Measurements from ENCODE around the gene SIX4. TPM values are rescaled to one million over a fixed set of nuclear protein-coding genes. Genes with fewer than 3 reads are reported as not detected.

SIX4 gene
- total and polyA plus RNA-seq, 10 of the 15 experiments (the other 5 are each of a cell fraction or from before 2014, with no cell fraction given), result 0.04 to 0.26 (median 0.06) TPM; not detected in 5

- WGBS (ENCODE audit: insufficient coverage, insufficient replicate concordance, low lambda C conversion rate, missing lambda C conversion rate), result 89% methylated on average over 1 of the region's 1 CpG
- intact Hi-C loops (cut with micrococcal nuclease; ENCODE audit: unreplicated experiment), result loop anchor here (10.0 kb wide), 1 partner anchor 938 kb away; the partner anchor contains the start of gene HIF1A
Measured at GRCh38 chr14:60756847-60757246, 32.7 kb upstream of the SIX4 start.

GRCh38 chr14:60753264-60754119, 29.3 kb upstream of the SIX4 start:
- H3K4me2 ChIP-seq (ENCODE audit: control insufficient read depth, insufficient read depth), result peak overlapping the region; percentile 84
- ChIA-PET RAD21 (ENCODE audit: unreplicated experiment) (interaction anchor here (0.8 to 3.2 kb wide), 3 partner anchors 20 to 62 kb away, joined by 3 to 8 read pairs (median 3); no protein-coding TSS in a partner anchor), SMC1A (ENCODE audit: uncharacterized antibody, unreplicated experiment) (interaction anchor here (0.9 to 1.8 kb wide), 11 partner anchors 9 to 421 kb away, joined by 3 to 8 read pairs (median 4); partner anchors contain the start of genes MNAT1, SLC38A6 and TRMT5), POLR2A (interaction anchor here (1.0 to 1.3 kb wide), 3 partner anchors 11 to 30 kb away, joined by 3 to 6 read pairs (median 5); partner anchors contain the start of gene MNAT1), CTCF (interaction anchor here (0.6 to 1.0 kb wide), 4 partner anchors 95 to 1179 kb away, joined by 3 read pairs; no protein-coding TSS in a partner anchor)
- H3K9ac ChIP-seq (ENCODE audit: control insufficient read depth, insufficient read depth, low read length), result no peak overlapping the region
- no peaks in the 10 kb centered on the region for H3K27me3 ChIP-seq (replicated peaks in 1 of 2; ENCODE audit: control insufficient read depth in 2 of 2, insufficient read depth in 2 of 2, low read length in 1 of 2)
- FAIRE-seq, result peak; percentile 99
- no peak overlapping the region for H2AFZ ChIP-seq (ENCODE audit: control insufficient read depth, low read depth, low read length)
- H3K4me1 ChIP-seq (ENCODE audit: control insufficient read depth, insufficient read depth, low read length), result peaks cover 20% of the 10 kb centered on the region
- H3K79me2 ChIP-seq (ENCODE audit: control insufficient read depth, insufficient read depth, low read length), result peaks cover 1% of the 10 kb centered on the region
- no TSS peak for BruUV-seq (replicated peaks)
- DNase-seq (ENCODE audit: low read depth, low spot score), result peak; percentile 87
- H3K9me3 ChIP-seq (replicated peaks; ENCODE audit: control insufficient read depth, insufficient read depth, low read length), result no peaks in the 10 kb centered on the region; the same call in 2 of the 3 replicates
- peak overlapping the region; percentile 47 for H3K27ac ChIP-seq (ENCODE audit: control insufficient read depth, insufficient read depth)
- WGBS (ENCODE audit: insufficient coverage, insufficient replicate concordance, low lambda C conversion rate, missing lambda C conversion rate), result 13% methylated on average over 7 of the region's 7 CpGs
- ATAC-seq, result peak; percentile 97
- no peaks in the 10 kb centered on the region for H3K36me3 ChIP-seq (ENCODE audit: control insufficient read depth in 2 of 2, insufficient read depth in 2 of 2, low read length in 1 of 2)
- in situ Hi-C loops (cut with MboI) (no loop called here), intact Hi-C loops (cut with micrococcal nuclease; ENCODE audit: unreplicated experiment) (loop anchor here (10.0 kb wide), 1 partner anchor 941 kb away; the partner anchor contains the start of gene HIF1A)
- H4K20me1 ChIP-seq (ENCODE audit: control insufficient read depth, insufficient read depth), result no peaks in the 10 kb centered on the region
- 0 out of 2 replicates have a peak overlapping the region, but pooled peaks have one; percentile 15 for H3K4me3 ChIP-seq
- no peak for TF ChIP-seq MYC (IDR thresholded peaks at IDR 0.05; ENCODE audit: insufficient read depth, insufficient read length, insufficient replicate concordance, low read length, severe bottlenecking)
- TF ChIP-seq EGR1 (IDR thresholded peaks at IDR 0.05; ENCODE audit: borderline replicate concordance in 1 of 2, low read depth in 2 of 2, low read length in 2 of 2), result no peak
- TF ChIP-seq SKIL (IDR thresholded peaks at IDR 0.05; ENCODE audit: low read depth, poor library complexity, severe bottlenecking), result peak; percentile 93
- TF ChIP-seq MYB (IDR thresholded peaks at IDR 0.05; ENCODE audit: borderline replicate concordance, low read depth, low read length), result peak; percentile 66; the same call in 1 of the 2 replicates
- no peak for TF ChIP-seq ZZZ3 (IDR thresholded peaks at IDR 0.05; ENCODE audit: control insufficient read depth, insufficient read length, low read depth)
- TF ChIP-seq SIN3A (IDR thresholded peaks at IDR 0.05; ENCODE audit: low read depth, low read length), result no peak
- TF ChIP-seq ASH2L (IDR thresholded peaks at IDR 0.05; ENCODE audit: borderline replicate concordance, low read depth), result no peak

More at GRCh38 chr14:60756847-60757246, 32.7 kb upstream of the SIX4 start:
- Histone ChIP-seq H3K4me1 (ENCODE audit: control insufficient read depth, insufficient read depth, low read length) (peaks cover 21% of the 10 kb centered on the region), H3K27me3 (replicated peaks in 1 of 2; ENCODE audit: control insufficient read depth in 2 of 2, insufficient read depth in 2 of 2, low read length in 1 of 2) (no peaks in the 10 kb centered on the region), H3K9me3 (replicated peaks; ENCODE audit: control insufficient read depth, insufficient read depth, low read length) (no peaks in the 10 kb centered on the region), H3K9ac (ENCODE audit: control insufficient read depth, insufficient read depth, low read length) (no peak overlapping the region), H3K27ac (ENCODE audit: control insufficient read depth, insufficient read depth) (no peak overlapping the region), H3K4me3 (no peak overlapping the region), H3K36me3 (ENCODE audit: control insufficient read depth in 2 of 2, insufficient read depth in 2 of 2, low read length in 1 of 2) (no peaks in the 10 kb centered on the region), H2AFZ (ENCODE audit: control insufficient read depth, low read depth, low read length) (no peak overlapping the region), H4K20me1 (ENCODE audit: control insufficient read depth, insufficient read depth) (no peaks in the 10 kb centered on the region), H3K4me2 (ENCODE audit: control insufficient read depth, insufficient read depth) (no peak overlapping the region), H3K79me2 (ENCODE audit: control insufficient read depth, insufficient read depth, low read length) (peaks cover 1% of the 10 kb centered on the region)
- ChIA-PET POLR2A (no interaction called here), CTCF (interaction anchor here (0.6 kb wide), 1 partner anchor 519 kb away, joined by 3 read pairs; no protein-coding TSS in a partner anchor), RAD21 (ENCODE audit: unreplicated experiment) (no interaction called here), SMC1A (ENCODE audit: uncharacterized antibody, unreplicated experiment) (interaction anchor here (0.9 to 1.6 kb wide), 4 partner anchors 20 to 222 kb away, joined by 3 to 4 read pairs (median 3); no protein-coding TSS in a partner anchor)
- no peak for ATAC-seq
- no peak for DNase-seq (ENCODE audit: low read depth, low spot score)
- no peak for TF ChIP-seq ATF7 (IDR thresholded peaks at IDR 0.05; ENCODE audit: low read depth)
- no peak for TF ChIP-seq BACH1 (IDR thresholded peaks at IDR 0.05; ENCODE audit: borderline replicate concordance)
- TF ChIP-seq ZNF207 (IDR thresholded peaks at IDR 0.05; ENCODE audit: borderline replicate concordance), result no peak
- TF ChIP-seq YBX1 (IDR thresholded peaks at IDR 0.05), result no peak
- no peak for TF ChIP-seq CBX5 (IDR thresholded peaks at IDR 0.05; ENCODE audit: low read depth)
- TF ChIP-seq NR2C1 (IDR thresholded peaks at IDR 0.05), result no peak
- TF ChIP-seq TAF1 (IDR thresholded peaks at IDR 0.05; ENCODE audit: borderline replicate concordance, low read depth, low read length), result no peak
- no peak for TF ChIP-seq CBX3 (IDR thresholded peaks at IDR 0.05; ENCODE audit: borderline replicate concordance, low read depth)
- no TSS peak for BruUV-seq (replicated peaks)
- FAIRE-seq, result no peak
- in situ Hi-C loops (cut with MboI), result no loop called here

Data from GM12878 (cell line).